Thyroid gland (tissue), 4 donors: ENCODE results near the gene TGM3.

Experiments used
- POLR2A ChIP-seq, 2 donors: fragments of 450-650 bp; IDR thresholded peaks; one replicate each; pipeline ENCODE4 v1.6.1; 2017; ENCODE audit warnings: antibody characterized with exemption in 2 of 2, mild to moderate bottlenecking in 2 of 2, moderate library complexity in 1 of 2
- TF ChIP-seq, protein P1 (sequence below), 6 experiments: fragments of 200-600 bp in 3 of 6; fragments of 450-650 bp in 3 of 6; sonication (generic) in 3 of 6; IDR thresholded peaks; one replicate each; pipeline ENCODE4 v1.5.1; 2016 to 2019; ENCODE audit warnings: antibody characterized with exemption in 6 of 6, mild to moderate bottlenecking in 2 of 6, inconsistent platforms in 1 of 6, moderate library complexity in 1 of 6

GRCh38 chr20:2248837-2249236, 47.0 kb upstream of the TGM3 start:
- no peak for TF ChIP-seq POLR2A (IDR thresholded peaks at IDR 0.05)
- TF ChIP-seq, protein P1, sequence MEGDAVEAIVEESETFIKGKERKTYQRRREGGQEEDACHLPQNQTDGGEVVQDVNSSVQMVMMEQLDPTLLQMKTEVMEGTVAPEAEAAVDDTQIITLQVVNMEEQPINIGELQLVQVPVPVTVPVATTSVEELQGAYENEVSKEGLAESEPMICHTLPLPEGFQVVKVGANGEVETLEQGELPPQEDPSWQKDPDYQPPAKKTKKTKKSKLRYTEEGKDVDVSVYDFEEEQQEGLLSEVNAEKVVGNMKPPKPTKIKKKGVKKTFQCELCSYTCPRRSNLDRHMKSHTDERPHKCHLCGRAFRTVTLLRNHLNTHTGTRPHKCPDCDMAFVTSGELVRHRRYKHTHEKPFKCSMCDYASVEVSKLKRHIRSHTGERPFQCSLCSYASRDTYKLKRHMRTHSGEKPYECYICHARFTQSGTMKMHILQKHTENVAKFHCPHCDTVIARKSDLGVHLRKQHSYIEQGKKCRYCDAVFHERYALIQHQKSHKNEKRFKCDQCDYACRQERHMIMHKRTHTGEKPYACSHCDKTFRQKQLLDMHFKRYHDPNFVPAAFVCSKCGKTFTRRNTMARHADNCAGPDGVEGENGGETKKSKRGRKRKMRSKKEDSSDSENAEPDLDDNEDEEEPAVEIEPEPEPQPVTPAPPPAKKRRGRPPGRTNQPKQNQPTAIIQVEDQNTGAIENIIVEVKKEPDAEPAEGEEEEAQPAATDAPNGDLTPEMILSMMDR (IDR thresholded peaks at IDR 0.05), result no peak
